GM18861 (cell line): ENCODE results near the gene DRGX.

Experiments used
- ATAC-seq: cut with Tn5 transposase; IDR thresholded peaks from one replicate; pipeline ENCODE4 v1.9.1; 2021; ENCODE audit not compliant: unreplicated experiment

Gene DRGX

DNA sequence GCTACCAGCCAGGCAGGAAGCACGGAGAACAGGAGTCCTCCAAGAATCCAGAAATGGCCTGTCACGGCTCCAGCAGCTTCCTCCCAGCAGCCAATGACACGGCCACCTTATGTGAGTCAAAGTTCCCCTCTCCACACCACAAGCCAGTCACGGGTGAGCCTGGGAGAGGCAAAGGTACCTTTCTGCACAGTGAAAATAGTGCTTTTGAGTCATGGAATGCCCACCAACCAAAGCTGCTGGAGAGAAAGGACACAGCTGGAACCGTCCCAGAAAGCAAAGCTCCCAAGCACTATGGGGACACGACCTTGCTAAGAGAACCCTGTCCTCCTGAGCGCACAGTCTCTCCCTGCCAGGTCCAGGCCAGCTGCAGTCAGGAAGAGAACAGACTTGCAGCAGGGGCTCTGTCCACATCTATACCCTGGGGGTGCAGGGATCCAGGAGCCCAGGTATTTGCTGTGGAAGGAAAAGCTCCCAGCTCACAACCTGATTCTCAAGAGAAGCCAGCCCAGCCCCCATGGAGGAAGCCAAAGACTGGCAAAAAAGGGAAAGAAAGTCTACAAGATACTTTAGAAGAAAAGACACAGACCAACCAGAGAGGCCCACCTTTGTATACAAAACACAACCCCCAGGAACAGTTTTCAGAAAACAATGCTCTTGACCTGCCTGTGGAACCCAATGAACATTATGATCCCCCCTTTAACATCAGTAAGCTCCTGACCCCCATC lies 72.6 kb downstream of the DRGX start:
- ATAC-seq = no peak

GRCh38 chr10:49322371-49323170 lies 73.3 kb downstream of the DRGX start:
- ATAC-seq = no peak

GRCh38 chr10:49321021-49321420 lies 74.9 kb downstream of the DRGX start:
- no peak for ATAC-seq

- ATAC-seq = no peak
Measured at GRCh38 chr10:49320191-49320590, 75.7 kb downstream of the DRGX start.

DNA sequence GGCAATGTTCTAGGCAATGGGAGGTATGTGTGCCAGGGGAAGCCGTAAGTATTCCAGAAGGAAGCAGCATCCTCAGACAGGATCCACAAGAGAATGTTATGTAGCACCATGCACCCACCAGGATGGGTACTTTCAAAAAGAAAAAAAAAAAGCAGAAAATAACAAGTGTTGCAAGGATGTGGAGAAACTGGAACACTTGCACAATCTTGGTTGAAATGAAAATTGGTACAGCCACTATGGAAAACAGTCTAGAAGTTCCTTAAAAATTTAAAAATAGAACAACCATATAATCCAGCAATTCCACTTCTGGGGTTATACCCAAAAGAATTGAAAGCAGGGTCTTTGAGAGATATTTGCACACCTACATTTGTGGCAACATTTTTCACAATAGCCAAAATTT lies 76.7 kb downstream of the DRGX start:
- ATAC-seq = no peak

DNA sequence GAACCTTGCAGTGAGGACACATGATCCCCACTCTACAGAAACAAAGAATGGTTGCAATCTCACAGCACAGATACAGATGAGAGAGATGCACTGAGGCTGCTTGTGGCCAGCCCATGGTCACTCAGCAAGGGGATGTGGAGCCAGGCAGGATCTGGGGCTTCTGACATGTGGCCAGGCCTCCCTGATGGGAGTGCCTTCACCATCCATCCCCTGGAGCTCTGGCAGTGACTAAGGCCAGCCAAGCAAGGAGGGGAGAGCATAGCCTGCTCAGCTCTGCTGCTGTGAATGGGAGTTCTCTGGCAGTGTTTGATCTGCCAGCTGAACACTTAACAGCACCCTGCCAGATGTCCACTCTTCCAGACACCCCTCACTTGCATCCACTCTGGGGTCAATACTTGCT lies 77.1 kb downstream of the DRGX start:
- no peak for ATAC-seq

GRCh38 chr10:49318028-49318427 lies 77.9 kb downstream of the DRGX start:
- no peak for ATAC-seq

- no peak for ATAC-seq
Measured at GRCh38 chr10:49314806-49315205, 81.1 kb downstream of the DRGX start.
